Urinary bladder (tissue), 4 donors: ENCODE results near the gene TM7SF3. TPM values are rescaled to one million over a fixed set of nuclear protein-coding genes. Genes with fewer than 3 reads are reported as not detected.

ENCODE experiments used
- DNase-seq: peaks from one replicate; pipeline ENCODE4 v3.0.0-alpha.2; 2015; ENCODE audit errors: extremely low spot score
- H3K27ac ChIP-seq: one replicate; pipeline ENCODE4 v1.5.1; 2013; ENCODE audit warnings: low read depth, mild to moderate bottlenecking, moderate library complexity
- H3K36me3 ChIP-seq: one replicate; pipeline ENCODE4 v1.6.1; 2013; ENCODE audit warnings: mild to moderate bottlenecking, moderate library complexity; ENCODE audit not compliant: insufficient read depth
- H3K4me1 ChIP-seq: one replicate; pipeline ENCODE4 v1.6.1; 2013; ENCODE audit warnings: mild to moderate bottlenecking, moderate library complexity; ENCODE audit not compliant: insufficient read depth
- H3K4me3 ChIP-seq: one replicate; pipeline ENCODE4 v1.5.1; 2013; ENCODE audit warnings: low read depth, low read length
- WGBS: extraction: QIAGEN DNeasy Blood & Tissue Kit; methylation state at CpG from one replicate; pipeline ENCODE4 v1.1.7; 2013; 5-methylcytosine and 5-hydroxymethylcytosine counted together
- polyA plus RNA-seq: library from polyadenylated mRNA; stranded (reverse); fragments of 200-250 nt; gene quantifications from one replicate; pipeline ENCODE4 v1.2.3, GENCODE V29; 2013
- total RNA-seq: library from RNA; depleted of rRNA; stranded (reverse); fragments of >200 nt; gene quantifications from one replicate; pipeline ENCODE4 v1.2.3, GENCODE V29; 2014
- donor health status: healthy with polysubstance abuse.
- donor health status: healthy.

The TM7SF3 gene
- total and polyA plus RNA-seq, 2 donors: 34.8 to 72.3 TPM

- no peak for DNase-seq
- no peaks in the 10 kb centered on the region for H3K36me3 ChIP-seq
- H3K4me1 ChIP-seq: no peaks in the 10 kb centered on the region
- no peak overlapping the region for H3K27ac ChIP-seq
- no peak overlapping the region for H3K4me3 ChIP-seq
- WGBS: 93% methylated on average over 5 of the region's 5 CpGs
Measured at GRCh38 chr12:27008081-27008480, 6.1 kb downstream of the TM7SF3 start.

- H3K4me1 ChIP-seq: no peaks in the 10 kb centered on the region
Measured at GRCh38 chr12:27006797-27007467, 7.3 kb downstream of the TM7SF3 start.

GRCh38 chr12:27005495-27005894, 8.7 kb downstream of the TM7SF3 start:
- H3K4me3 ChIP-seq: no peak overlapping the region
- H3K4me1 ChIP-seq: no peaks in the 10 kb centered on the region
- DNase-seq: no peak
- H3K27ac ChIP-seq: no peak overlapping the region
- no peaks in the 10 kb centered on the region for H3K36me3 ChIP-seq
- 98% methylated on average over 2 of the region's 2 CpGs for WGBS

More at GRCh38 chr12:27006797-27007467, 7.3 kb downstream of the TM7SF3 start:
- no peak overlapping the region for H3K27ac ChIP-seq
- DNase-seq: no peak
- 87% methylated on average over 2 of the region's 2 CpGs for WGBS
- H3K36me3 ChIP-seq: no peaks in the 10 kb centered on the region
- no peak overlapping the region for H3K4me3 ChIP-seq

GRCh38 chr12:27003421-27004381, 10.5 kb downstream of the TM7SF3 start:
- WGBS: 74% methylated on average over 6 of the region's 6 CpGs
- no peak for DNase-seq
- H3K36me3 ChIP-seq: no peaks in the 10 kb centered on the region
- no peak overlapping the region for H3K4me3 ChIP-seq
- H3K27ac ChIP-seq: no peak overlapping the region
- H3K4me1 ChIP-seq: no peaks in the 10 kb centered on the region

GRCh38 chr12:27002141-27002540, 12.0 kb downstream of the TM7SF3 start:
- 96% methylated on average over 5 of the region's 5 CpGs for WGBS
- no peak overlapping the region for H3K4me3 ChIP-seq
- H3K36me3 ChIP-seq: no peaks in the 10 kb centered on the region
- H3K4me1 ChIP-seq: no peaks in the 10 kb centered on the region
- H3K27ac ChIP-seq: no peak overlapping the region
- DNase-seq: no peak

- no peaks in the 10 kb centered on the region for H3K36me3 ChIP-seq
- H3K4me3 ChIP-seq: no peak overlapping the region
- no peak overlapping the region for H3K27ac ChIP-seq
- WGBS: 90% methylated on average over 5 of the region's 5 CpGs
- no peak for DNase-seq
- no peaks in the 10 kb centered on the region for H3K4me1 ChIP-seq
Measured at GRCh38 chr12:27001663-27002062, 12.5 kb downstream of the TM7SF3 start.

- no peak overlapping the region for H3K4me3 ChIP-seq
- 68% methylated on average over 1 of the region's 1 CpG for WGBS
Measured at GRCh38 chr12:27000961-27001360, 13.2 kb downstream of the TM7SF3 start.

GRCh38 chr12:26997003-26997402, 17.2 kb downstream of the TM7SF3 start:
- no peak overlapping the region for H3K27ac ChIP-seq
- no peak for DNase-seq
- 88% methylated on average over 2 of the region's 2 CpGs for WGBS
- peaks cover 2% of the 10 kb centered on the region for H3K36me3 ChIP-seq
- no peaks in the 10 kb centered on the region for H3K4me1 ChIP-seq
- H3K4me3 ChIP-seq: no peak overlapping the region

More at GRCh38 chr12:27000961-27001360, 13.2 kb downstream of the TM7SF3 start:
- H3K36me3 ChIP-seq: no peaks in the 10 kb centered on the region
- H3K27ac ChIP-seq: no peak overlapping the region
- no peaks in the 10 kb centered on the region for H3K4me1 ChIP-seq
- DNase-seq: no peak

GRCh38 chr12:26995706-26996105, 18.5 kb downstream of the TM7SF3 start:
- WGBS: 83% methylated on average over 2 of the region's 2 CpGs
- Histone ChIP-seq H3K27ac (no peak overlapping the region), H3K4me3 (no peak overlapping the region), H3K36me3 (peaks cover 2% of the 10 kb centered on the region), H3K4me1 (no peaks in the 10 kb centered on the region)
- no peak for DNase-seq

- DNase-seq: no peak
- Histone ChIP-seq H3K4me3 (no peak overlapping the region), H3K27ac (no peak overlapping the region), H3K4me1 (no peaks in the 10 kb centered on the region), H3K36me3 (peaks cover 2% of the 10 kb centered on the region)
- 96% methylated on average over 1 of the region's 1 CpG for WGBS
Measured at GRCh38 chr12:26994109-26994508, 20.1 kb downstream of the TM7SF3 start.

- 86% methylated on average over 4 of the region's 4 CpGs for WGBS
- Histone ChIP-seq H3K36me3 (peaks cover 5% of the 10 kb centered on the region), H3K4me1 (no peaks in the 10 kb centered on the region), H3K27ac (no peak overlapping the region), H3K4me3 (no peak overlapping the region)
- DNase-seq: no peak
Measured at GRCh38 chr12:26991826-26992225, 22.4 kb downstream of the TM7SF3 start.

GRCh38 chr12:26989873-26990272, 24.3 kb downstream of the TM7SF3 start:
- Histone ChIP-seq H3K36me3 (peaks cover 5% of the 10 kb centered on the region), H3K4me1 (no peaks in the 10 kb centered on the region), H3K27ac (no peak overlapping the region), H3K4me3 (no peak overlapping the region)
- no peak for DNase-seq
- WGBS: 74% methylated on average over 4 of the region's 4 CpGs

- no peak overlapping the region for H3K27ac ChIP-seq
- H3K4me1 ChIP-seq: no peaks in the 10 kb centered on the region
- no peak for DNase-seq
- no peak overlapping the region for H3K4me3 ChIP-seq
- WGBS: 93% methylated on average over 4 of the region's 4 CpGs
- H3K36me3 ChIP-seq: peaks cover 3% of the 10 kb centered on the region
Measured at GRCh38 chr12:26988703-26989102, 25.5 kb downstream of the TM7SF3 start.
